Measurements from ENCODE around the gene ERH. TPM values are rescaled to one million over a fixed set of nuclear protein-coding genes. Genes with fewer than 3 reads are reported as not detected.
"Not testable (repeated sequence)": the region's sequence is repeated elsewhere in the genome, so short reads cannot be mapped to it uniquely, and the experiment has no call there.

ERH gene
- total RNA-seq, 1 donor from 2014 or later, result 114 TPM

GRCh38 chr14:69392481-69392880 is 5.6 kb downstream of the ERH start:
- H3K27ac ChIP-seq, result no peak overlapping the region
- no peak overlapping the region for H3K4me3 ChIP-seq
- no peak for DNase-seq
- H3K36me3 ChIP-seq, result peaks cover 84% of the 10 kb centered on the region
- H3K27me3 ChIP-seq, result no peaks in the 10 kb centered on the region
- no peaks in the 10 kb centered on the region for H3K9me3 ChIP-seq
- TF ChIP-seq CTCF (IDR thresholded peaks at IDR 0.05), result no peak
- H3K4me1 ChIP-seq, result peaks cover 11% of the 10 kb centered on the region
- ATAC-seq, result no peak
- intact Hi-C loops (cut with DNase I), result no loop called here

GRCh38 chr14:69391400-69391799 is 6.7 kb downstream of the ERH start:
- H3K4me1 ChIP-seq; H3K9me3 ChIP-seq; intact Hi-C loops (cut with DNase I); H3K27ac ChIP-seq; ATAC-seq; H3K4me3 ChIP-seq; DNase-seq; H3K27me3 ChIP-seq: not testable (repeated sequence)
- peaks cover 91% of the 10 kb centered on the region for H3K36me3 ChIP-seq

- no peak for ATAC-seq
- intact Hi-C loops (cut with DNase I), result no loop called here
- DNase-seq, result no peak
- no peak for TF ChIP-seq CTCF (IDR thresholded peaks at IDR 0.05)
- no peaks in the 10 kb centered on the region for H3K4me1 ChIP-seq
- H3K4me3 ChIP-seq, result no peak overlapping the region
- H3K27me3 ChIP-seq, result no peaks in the 10 kb centered on the region
- no peaks in the 10 kb centered on the region for H3K9me3 ChIP-seq
- no peak overlapping the region for H3K27ac ChIP-seq
- peaks cover 70% of the 10 kb centered on the region for H3K36me3 ChIP-seq
Observed at GRCh38 chr14:69387311-69387710, 10.8 kb downstream of the ERH start.

GRCh38 chr14:69378274-69378673 is 19.8 kb downstream of the ERH start:
- no peak for ATAC-seq
- intact Hi-C loops (cut with DNase I), result no loop called here
- no peak for DNase-seq
- H3K4me3 ChIP-seq, result no peak overlapping the region
- H3K27ac ChIP-seq, result no peak overlapping the region
- no peak for TF ChIP-seq CTCF (IDR thresholded peaks at IDR 0.05)
- no peaks in the 10 kb centered on the region for H3K27me3 ChIP-seq
- no peaks in the 10 kb centered on the region for H3K4me1 ChIP-seq
- H3K36me3 ChIP-seq, result peaks cover 30% of the 10 kb centered on the region
- H3K9me3 ChIP-seq, result no peaks in the 10 kb centered on the region

- Histone ChIP-seq H3K27me3 (no peaks in the 10 kb centered on the region), H3K36me3 (peaks cover 30% of the 10 kb centered on the region), H3K27ac (no peak overlapping the region), H3K4me1 (no peaks in the 10 kb centered on the region), H3K9me3 (no peaks in the 10 kb centered on the region), H3K4me3 (no peak overlapping the region)
- no peak for TF ChIP-seq CTCF (IDR thresholded peaks at IDR 0.05)
- no peak for DNase-seq
- intact Hi-C loops (cut with DNase I), result no loop called here
- peak; percentile 74 for ATAC-seq
Observed at GRCh38 chr14:69376439-69376838, 21.7 kb downstream of the ERH start.

- ATAC-seq (no peak), DNase-seq (no peak)
- Histone ChIP-seq H3K4me1 (no peaks in the 10 kb centered on the region), H3K4me3 (no peak overlapping the region), H3K9me3 (no peaks in the 10 kb centered on the region), H3K27me3 (no peaks in the 10 kb centered on the region), H3K27ac (no peak overlapping the region), H3K36me3 (peaks cover 30% of the 10 kb centered on the region)
- TF ChIP-seq CTCF (IDR thresholded peaks at IDR 0.05), result no peak
- intact Hi-C loops (cut with DNase I), result no loop called here
Observed at GRCh38 chr14:69375722-69376121, 22.4 kb downstream of the ERH start.

All from upper lobe of right lung (tissue), 1 donor.